ENCODE data around the gene BMPR2.

Gene BMPR2

DNA sequence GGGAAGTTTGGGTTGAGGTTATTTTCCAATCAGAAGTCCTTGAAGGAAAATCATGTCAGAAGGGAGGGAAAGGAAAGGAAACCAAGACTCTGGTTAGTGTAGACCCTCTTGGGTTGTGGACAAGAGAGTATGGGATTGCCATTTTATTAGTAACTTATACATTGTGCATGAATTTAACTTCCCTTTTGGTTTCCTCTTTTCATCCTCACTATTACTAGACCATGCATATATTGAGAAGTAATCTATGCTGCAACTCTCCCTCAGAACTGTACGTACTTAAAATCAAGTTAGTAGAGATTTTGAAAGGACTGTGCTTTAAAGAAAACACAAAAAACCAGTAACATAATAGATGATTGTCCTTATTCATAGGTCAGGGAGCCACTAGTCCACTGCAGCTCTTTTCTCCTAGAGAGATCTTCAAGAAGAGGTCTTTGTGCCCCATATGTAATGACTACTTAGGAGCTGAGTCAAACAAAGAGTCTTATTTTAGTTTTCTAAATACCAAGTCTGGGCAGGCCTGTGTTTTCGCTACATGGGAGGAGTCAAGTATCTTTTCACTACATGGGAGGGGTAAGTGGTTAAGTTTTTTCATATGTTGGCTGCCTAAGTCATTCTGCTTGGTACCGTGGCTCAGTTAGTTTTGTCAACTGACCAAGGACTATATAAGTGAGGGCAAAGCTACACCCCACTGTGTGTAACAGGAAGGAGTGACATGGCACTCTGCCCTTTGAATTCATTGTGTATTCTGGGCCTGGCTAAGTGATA is 233.4 kb downstream of the BMPR2 start:
- DNase-seq, result no peak

DNA sequence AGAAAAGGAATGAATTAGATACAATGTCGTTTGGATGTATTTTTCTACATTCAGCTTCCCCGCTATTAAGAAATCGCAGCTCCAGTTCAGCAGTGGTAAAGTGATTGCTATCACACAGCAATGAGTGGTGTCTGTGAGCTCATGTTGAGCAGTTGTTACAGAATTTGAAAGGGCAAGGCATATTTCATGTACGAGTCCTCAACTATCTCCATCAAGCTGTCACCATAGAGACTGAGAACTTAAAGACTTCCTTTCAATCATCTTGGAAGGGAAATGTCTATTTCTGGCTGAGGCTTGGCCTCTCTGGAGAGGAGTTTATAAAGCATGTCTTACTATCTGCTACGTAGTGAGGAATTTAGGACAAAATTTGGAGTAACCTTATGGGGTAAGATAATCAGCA is 234.3 kb downstream of the BMPR2 start:
- no peak for DNase-seq

DNA sequence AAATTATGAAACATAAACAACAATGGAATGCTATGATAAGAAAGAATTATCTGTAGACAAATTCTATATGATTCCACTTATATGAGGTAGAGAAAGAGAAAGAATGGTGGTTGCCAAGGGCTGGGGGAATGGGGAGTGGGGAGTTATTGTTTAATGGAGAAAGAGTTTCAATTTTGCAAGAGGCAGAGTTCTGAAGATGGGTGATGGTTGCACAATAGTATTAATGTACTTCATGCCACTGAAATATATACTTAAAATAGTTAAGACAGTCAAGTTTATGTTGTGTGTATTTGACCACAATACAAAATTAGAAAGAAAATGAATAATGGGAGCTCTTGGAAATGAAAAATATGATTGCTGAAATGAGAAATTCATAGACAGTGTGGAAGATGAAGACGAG is 236.0 kb downstream of the BMPR2 start:
- no peak for DNase-seq

DNA sequence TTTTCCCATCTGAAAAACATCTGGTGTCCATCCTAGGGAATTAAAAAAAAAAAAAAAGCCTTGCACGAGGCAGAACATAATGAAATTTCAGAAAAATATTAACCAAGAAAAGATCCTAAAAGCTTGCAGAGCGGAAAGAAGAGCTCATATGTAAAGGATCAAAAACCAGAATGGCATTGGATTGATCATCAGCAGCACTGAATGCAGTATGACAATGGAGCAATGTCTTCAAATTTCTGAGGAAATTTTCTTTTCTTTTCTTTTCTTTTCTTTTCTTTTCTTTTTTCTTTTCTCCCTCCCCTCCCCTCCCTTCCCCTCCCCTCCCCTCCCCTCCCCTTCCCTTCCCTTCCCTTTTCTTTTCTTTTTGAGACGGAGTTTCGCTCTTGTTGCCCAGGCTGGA is 237.4 kb downstream of the BMPR2 start:
- DNase-seq, result no peak

Measured in activated CD8-positive, alpha-beta memory T cell treated with anti-CD3 and anti-CD28 coated beads, Interleukin-2, amount 50 U/mL, for 48 hours (primary cell).